Spleen (tissue), 7 donors: ENCODE data around the gene ACSL1.

Source experiments
- POLR2AphosphoS5 ChIP-seq, 3 donors: sonication (generic); formaldehyde crosslinking; IDR thresholded peaks; one replicate each; pipeline ENCODE4 v1.5.1; 2017; ENCODE audit warnings: antibody characterized with exemption in 3 of 3
- TF ChIP-seq, protein P1 (sequence below), 11 experiments: fragments of 200-600 bp in 7 of 11; fragments of 450-650 bp in 4 of 11; sonication (generic) in 4 of 11; IDR thresholded peaks in 8 of 11; conservative IDR thresholded peaks in 3 of 11; 1 replicate in 7 of 11; 2 replicates in 4 of 11; pipeline versions ENCODE4 v1.4.0 to v1.8.0; 2016 to 2021; ENCODE audit warnings: antibody characterized with exemption in 11 of 11, inconsistent platforms in 4 of 11, mild to moderate bottlenecking in 1 of 11
- donor health status: DM: no; HTN: no; CAD: no; lungs with moderate emphysema.
- donor health status: DM: no; HTN: no; CAD: no.
- donor health status: DM: no; HTN: no; CAD: no.

DNA sequence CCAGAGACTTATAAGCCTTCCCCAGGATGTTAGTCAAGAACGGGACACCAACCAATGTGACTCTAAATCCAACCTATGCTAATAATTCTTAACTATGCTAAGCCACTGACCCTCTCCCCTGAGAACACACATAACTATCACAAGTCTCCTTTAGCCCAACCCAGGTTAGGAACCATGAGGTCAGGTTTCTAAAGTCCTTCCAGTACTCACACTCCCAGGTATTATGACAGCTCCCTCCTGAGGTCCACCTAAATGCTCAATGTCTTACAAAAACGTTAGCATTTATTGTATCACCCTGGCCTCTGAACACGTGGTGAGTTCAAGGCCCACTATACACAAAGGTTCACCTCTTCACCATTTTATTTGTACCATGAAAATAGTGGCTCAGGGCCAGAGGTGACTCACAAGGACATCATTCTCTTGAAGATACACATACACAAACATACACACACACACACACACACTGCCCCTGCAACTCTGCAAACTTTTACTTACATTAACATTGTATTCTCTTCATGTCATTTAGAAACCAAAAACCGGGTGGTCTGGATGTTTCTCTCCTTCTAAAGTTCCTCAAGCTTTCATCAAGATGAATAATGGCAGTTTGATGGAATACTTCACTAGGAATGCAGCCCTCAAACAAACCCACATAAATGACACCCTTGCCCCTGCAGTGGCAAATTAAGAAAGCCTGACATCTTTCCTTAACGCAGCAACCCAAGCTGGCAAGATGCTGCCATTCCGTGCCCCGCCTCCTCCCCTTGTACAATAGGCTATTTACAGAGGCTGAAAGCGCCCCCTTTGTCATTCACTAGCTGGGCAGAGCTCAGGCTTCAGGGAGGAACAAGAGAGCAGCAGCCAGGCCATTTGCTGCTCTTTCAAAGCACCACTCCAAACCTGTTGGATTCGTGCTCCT, 17.7 kb downstream of the ACSL1 start:
- TF ChIP-seq, protein P1, sequence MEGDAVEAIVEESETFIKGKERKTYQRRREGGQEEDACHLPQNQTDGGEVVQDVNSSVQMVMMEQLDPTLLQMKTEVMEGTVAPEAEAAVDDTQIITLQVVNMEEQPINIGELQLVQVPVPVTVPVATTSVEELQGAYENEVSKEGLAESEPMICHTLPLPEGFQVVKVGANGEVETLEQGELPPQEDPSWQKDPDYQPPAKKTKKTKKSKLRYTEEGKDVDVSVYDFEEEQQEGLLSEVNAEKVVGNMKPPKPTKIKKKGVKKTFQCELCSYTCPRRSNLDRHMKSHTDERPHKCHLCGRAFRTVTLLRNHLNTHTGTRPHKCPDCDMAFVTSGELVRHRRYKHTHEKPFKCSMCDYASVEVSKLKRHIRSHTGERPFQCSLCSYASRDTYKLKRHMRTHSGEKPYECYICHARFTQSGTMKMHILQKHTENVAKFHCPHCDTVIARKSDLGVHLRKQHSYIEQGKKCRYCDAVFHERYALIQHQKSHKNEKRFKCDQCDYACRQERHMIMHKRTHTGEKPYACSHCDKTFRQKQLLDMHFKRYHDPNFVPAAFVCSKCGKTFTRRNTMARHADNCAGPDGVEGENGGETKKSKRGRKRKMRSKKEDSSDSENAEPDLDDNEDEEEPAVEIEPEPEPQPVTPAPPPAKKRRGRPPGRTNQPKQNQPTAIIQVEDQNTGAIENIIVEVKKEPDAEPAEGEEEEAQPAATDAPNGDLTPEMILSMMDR (IDR thresholded peaks at IDR 0.05 in 8 of 11, conservative IDR thresholded peaks at IDR 0.05 in 3 of 11) = no peak
- peak in 1 of 3 donors; percentile 9 for TF ChIP-seq POLR2AphosphoS5 (IDR thresholded peaks at IDR 0.05)
